HG02678 (cell line): ENCODE data around the gene RNF115.
"Not testable (repeated sequence)": the region's sequence is repeated elsewhere in the genome, so short reads cannot be mapped to it uniquely, and the experiment has no call there.

ENCODE experiments used
- ATAC-seq: cut with Tn5 transposase; IDR thresholded peaks from one replicate; pipeline ENCODE4 v1.9.1; 2021; ENCODE audit warnings: mild to moderate bottlenecking, moderate library complexity; ENCODE audit not compliant: unreplicated experiment

Gene RNF115

GRCh38 chr1:145828367-145829026, 4.6 kb upstream of the RNF115 start:
- ATAC-seq = no peak

- no peak for ATAC-seq
Measured at GRCh38 chr1:145827966-145828365, 4.1 kb upstream of the RNF115 start.

DNA sequence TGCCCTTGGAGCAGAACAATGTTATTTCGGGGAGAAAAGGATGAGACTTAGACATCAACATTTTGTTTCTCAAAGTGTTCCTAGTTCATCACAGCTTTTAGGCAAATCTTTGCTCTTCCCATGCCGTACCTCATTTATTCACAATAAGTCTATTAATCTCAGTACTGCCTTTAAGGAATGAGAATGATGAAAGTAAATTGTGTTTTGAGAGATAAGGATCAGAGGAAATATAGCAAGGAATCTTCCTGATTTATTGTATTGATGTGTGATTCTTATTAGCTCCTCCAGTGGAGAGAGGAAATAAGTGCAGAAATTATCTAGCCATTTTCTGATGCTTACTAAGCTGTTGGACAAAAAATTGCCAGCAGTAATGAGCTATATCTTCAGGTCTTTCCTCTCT, 2.1 kb upstream of the RNF115 start:
- ATAC-seq = no peak

GRCh38 chr1:145824499-145824842, 576 bp upstream of the RNF115 start:
- ATAC-seq = no peak

GRCh38 chr1:145822779-145823331, 1.0 kb downstream of the RNF115 start:
- ATAC-seq = not testable (repeated sequence)

GRCh38 chr1:145818095-145818494, 5.8 kb downstream of the RNF115 start:
- ATAC-seq = not testable (repeated sequence)

DNA sequence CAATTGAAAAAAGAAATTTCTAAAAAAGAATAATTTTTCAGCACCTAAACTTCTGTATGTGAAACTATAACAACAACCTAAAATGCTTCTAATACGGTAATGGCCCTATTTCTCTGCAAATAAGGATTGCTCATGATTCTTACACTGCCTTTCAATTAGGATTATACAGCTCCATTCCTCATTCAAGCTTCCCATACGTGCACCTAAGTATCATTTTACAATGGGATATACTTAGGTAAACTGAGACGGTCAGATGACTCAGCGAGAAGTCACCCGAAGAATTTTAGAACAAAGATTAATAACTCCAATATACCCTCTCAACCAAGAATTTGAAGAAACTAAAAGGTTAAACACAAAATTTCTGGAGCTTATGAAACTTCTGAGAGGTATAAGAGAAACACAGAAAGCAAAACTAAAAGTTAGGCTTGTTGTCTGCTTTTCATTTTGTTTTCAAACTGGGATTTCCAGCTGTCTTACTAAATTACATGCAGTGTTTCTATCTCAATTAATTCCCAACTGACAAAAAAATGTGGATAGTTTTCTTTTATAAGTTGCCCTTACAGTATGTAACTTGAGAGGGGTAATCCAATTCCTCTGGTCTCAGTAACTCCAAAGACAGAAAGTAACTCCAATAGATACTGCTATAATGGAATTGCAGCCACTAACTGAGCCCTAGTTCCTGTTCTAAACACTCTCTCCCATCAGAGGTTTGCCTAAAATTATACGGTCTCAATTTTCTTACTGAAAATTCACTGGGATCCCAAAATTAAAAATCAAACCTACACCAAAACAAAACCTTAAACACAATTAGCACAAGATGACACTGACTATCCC, 10.7 kb downstream of the RNF115 start:
- not testable (repeated sequence) for ATAC-seq

DNA sequence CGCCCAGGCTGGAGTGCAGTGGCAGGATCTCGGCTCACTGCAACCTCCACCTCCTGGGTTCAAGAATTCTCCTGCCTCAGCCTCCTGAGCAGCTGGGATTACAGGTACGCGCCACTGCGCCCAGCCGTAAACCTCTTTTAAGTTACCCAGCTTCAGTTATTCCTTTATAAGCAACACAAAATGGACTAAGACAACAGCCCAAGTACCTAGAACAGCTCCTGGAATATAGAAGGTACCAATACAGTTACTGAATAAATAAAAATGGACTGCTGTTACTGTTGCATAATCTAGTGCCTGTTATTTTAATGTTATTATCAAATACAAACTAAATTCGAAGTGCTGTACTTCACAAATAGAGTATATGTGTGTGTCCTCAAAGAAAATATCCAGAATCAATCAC, 17.1 kb downstream of the RNF115 start:
- ATAC-seq = no peak

GRCh38 chr1:145806408-145806807, 17.5 kb downstream of the RNF115 start:
- ATAC-seq = no peak

GRCh38 chr1:145805057-145805456, 18.8 kb downstream of the RNF115 start:
- ATAC-seq = no peak

GRCh38 chr1:145804235-145805045, 19.5 kb downstream of the RNF115 start:
- no peak for ATAC-seq

DNA sequence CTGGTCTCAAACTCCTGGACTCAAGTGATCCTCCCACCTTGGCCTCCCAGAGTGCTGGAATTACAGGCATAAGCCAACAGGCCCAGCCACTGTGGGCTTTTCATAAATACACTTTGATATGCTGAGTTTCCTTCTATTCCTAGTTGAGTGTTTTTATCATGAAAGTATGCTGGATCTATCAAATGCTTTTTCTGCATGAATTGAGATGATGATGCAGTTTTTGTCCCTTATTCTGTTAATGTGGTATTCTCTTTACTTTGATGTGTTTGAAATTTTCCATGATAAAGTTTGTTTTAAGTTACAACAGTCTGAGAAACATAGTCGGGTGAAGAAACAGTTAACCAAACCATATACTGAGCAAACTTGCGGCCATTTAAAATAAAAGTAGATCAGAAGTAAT, 24.1 kb downstream of the RNF115 start:
- no peak for ATAC-seq

- no peak for ATAC-seq
Measured at GRCh38 chr1:145796753-145797152, 27.1 kb downstream of the RNF115 start.

DNA sequence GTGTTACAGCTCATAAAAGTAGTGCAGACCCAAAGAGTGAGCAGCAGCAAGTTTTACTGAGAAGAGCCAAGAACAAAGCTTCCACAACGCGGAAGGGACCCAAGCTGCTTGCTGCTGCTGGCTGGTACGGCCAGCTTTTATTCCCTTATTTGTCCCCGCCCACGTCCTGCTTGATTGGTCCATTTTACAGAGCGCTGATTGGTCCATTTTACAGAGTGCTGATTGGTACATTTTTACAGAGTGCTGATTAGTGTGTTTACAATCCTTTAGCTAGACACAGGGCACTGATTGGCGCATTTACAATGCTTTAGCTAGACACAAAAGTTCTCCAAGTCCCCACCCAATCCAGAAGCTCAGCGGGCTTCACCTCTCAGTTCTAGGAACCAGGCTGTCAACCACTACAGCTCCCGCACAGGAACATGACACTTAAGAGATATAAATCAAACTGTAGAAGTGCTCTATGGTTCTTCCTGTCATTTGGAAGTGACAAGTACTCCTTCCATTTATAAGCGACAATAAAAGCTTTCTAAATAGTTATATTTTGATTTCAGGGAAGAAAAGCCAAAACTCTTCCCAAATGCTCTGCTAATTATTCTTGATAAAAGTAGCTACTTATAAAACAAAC, 28.5 kb downstream of the RNF115 start:
- ATAC-seq = no peak

GRCh38 chr1:145792484-145792883, 31.4 kb downstream of the RNF115 start:
- no peak for ATAC-seq

GRCh38 chr1:145791860-145792259, 32.0 kb downstream of the RNF115 start:
- ATAC-seq = not testable (repeated sequence)

- ATAC-seq = no peak
Measured at GRCh38 chr1:145788580-145788979, 35.3 kb downstream of the RNF115 start.

- ATAC-seq = no peak
Measured at GRCh38 chr1:145786271-145786670, 37.6 kb downstream of the RNF115 start.

DNA sequence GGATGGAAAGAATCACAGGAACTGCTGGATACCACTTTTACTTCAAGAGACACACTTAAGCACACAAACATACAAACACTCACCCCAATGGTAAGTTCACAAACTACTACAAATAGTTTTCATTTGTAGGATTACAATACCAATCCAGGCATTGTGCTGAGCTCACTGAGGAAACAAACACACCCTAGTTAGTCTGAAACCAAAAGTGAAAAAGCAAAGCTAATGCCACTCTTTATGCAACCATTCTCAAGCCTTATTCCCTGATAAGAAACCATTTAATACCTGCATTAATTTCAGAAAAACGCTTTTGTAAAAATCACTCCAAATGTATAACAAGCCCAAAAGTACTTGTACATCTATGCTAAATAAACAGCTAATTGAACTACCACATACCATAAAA, 38.3 kb downstream of the RNF115 start:
- no peak for ATAC-seq

- ATAC-seq = no peak
Measured at GRCh38 chr1:145784409-145784808, 39.5 kb downstream of the RNF115 start.
